GM23338 (cell line): ENCODE measurements around the gene MRPL32.

Experiments used
- CTCF ChIP-seq, 2 experiments: fragments of 200-600 bp in 1 of 2; sonication (generic) in 1 of 2; conservative IDR thresholded peaks; 2 replicates each; pipeline versions ENCODE4 v1.5.1 to v1.6.1; 2016 to 2017; ENCODE audit warnings: antibody characterized with exemption in 2 of 2, low read depth in 2 of 2, mild to moderate bottlenecking in 2 of 2, moderate library complexity in 1 of 2
- EZH2 ChIP-seq: fragments of 200-600 bp; sonication (generic); IDR thresholded peaks from one replicate; pipeline ENCODE4 v1.8.0; 2017; ENCODE audit warnings: antibody characterized with exemption, mild to moderate bottlenecking, low read depth; ENCODE audit not compliant: unreplicated experiment
- POLR2AphosphoS5 ChIP-seq: IDR thresholded peaks from 2 replicates; pipeline ENCODE4 v1.6.1; 2016; ENCODE audit warnings: antibody characterized with exemption, low read depth

DNA sequence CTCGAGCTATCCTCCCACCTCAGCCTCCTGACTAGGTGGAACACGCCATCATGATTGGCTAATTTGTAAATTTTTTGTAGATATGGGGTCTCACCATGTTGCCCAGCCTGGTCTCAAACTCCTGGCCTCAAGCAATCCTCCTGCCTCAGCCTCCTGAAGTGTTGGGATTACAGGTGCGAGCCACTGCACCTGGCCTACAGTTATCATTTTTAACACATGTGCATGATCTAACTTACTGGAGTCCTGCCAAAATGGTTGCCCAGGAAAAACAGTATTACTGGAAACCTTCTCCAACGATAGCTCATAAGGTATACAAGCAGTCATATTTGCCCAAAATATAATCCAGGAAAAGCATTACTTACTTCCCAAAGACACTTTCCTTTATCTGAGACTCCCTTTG is 20.2 kb downstream of the MRPL32 start:
- TF ChIP-seq CTCF (conservative IDR thresholded peaks at IDR 0.05; ENCODE audit: low read depth in 2 of 2) (no peak), EZH2 (no peak), POLR2AphosphoS5 (no peak)
